ENCODE measurements around the gene SLC5A3.
A peak's percentile ranks its signal among the peaks of the same experiment; 100 is the strongest.

The SLC5A3 gene

GRCh38 chr21:34035619-34036354, 37.6 kb upstream of the SLC5A3 start:
- FAIRE-seq: no peak
- DNase-seq (ENCODE audit: insufficient read length, low spot score): no peak
- no peak for TF ChIP-seq TAF1 (IDR thresholded peaks at IDR 0.05; ENCODE audit: low read depth, low read length)
- TF ChIP-seq PAX5 (IDR thresholded peaks at IDR 0.05; ENCODE audit: insufficient read depth, low read length, severe bottlenecking): no peak
- no peak for TF ChIP-seq SPI1 (IDR thresholded peaks at IDR 0.05; ENCODE audit: low read depth, low read length)
- no peak for TF ChIP-seq POLR2A (IDR thresholded peaks at IDR 0.05; ENCODE audit: low read depth, low read length)
- no peak for TF ChIP-seq POLR2AphosphoS5 (IDR thresholded peaks at IDR 0.05; ENCODE audit: low read depth, low read length)
- TF ChIP-seq POU2F2 (IDR thresholded peaks at IDR 0.05; ENCODE audit: low read depth, low read length): no peak

- FAIRE-seq: no peak
- no peak for DNase-seq (ENCODE audit: insufficient read length, low spot score)
- TF ChIP-seq POLR2AphosphoS5 (IDR thresholded peaks at IDR 0.05; ENCODE audit: low read depth, low read length) (no peak), SPI1 (IDR thresholded peaks at IDR 0.05; ENCODE audit: low read depth, low read length) (no peak), POLR2A (IDR thresholded peaks at IDR 0.05; ENCODE audit: low read depth, low read length) (no peak), PAX5 (IDR thresholded peaks at IDR 0.05; ENCODE audit: insufficient read depth, low read length, severe bottlenecking) (no peak), POU2F2 (IDR thresholded peaks at IDR 0.05; ENCODE audit: low read depth, low read length) (no peak), TAF1 (IDR thresholded peaks at IDR 0.05; ENCODE audit: low read depth, low read length) (no peak)
These were observed 36.2 kb upstream of the SLC5A3 start for GRCh38 chr21:34037009-34037795.

- no peak for TF ChIP-seq SPI1 (IDR thresholded peaks at IDR 0.05; ENCODE audit: low read depth, low read length)
- no peak for TF ChIP-seq PAX5 (IDR thresholded peaks at IDR 0.05; ENCODE audit: insufficient read depth, low read length, severe bottlenecking)
- TF ChIP-seq POLR2AphosphoS5 (IDR thresholded peaks at IDR 0.05; ENCODE audit: low read depth, low read length): no peak
- FAIRE-seq (no peak), DNase-seq (ENCODE audit: insufficient read length, low spot score) (no peak)
These were observed 33.5 kb upstream of the SLC5A3 start for GRCh38 chr21:34039678-34040382.

- FAIRE-seq: no peak
- no peak for DNase-seq (ENCODE audit: insufficient read length, low spot score)
- no peak for TF ChIP-seq POLR2AphosphoS5 (IDR thresholded peaks at IDR 0.05; ENCODE audit: low read depth, low read length)
These were observed 30.6 kb upstream of the SLC5A3 start for GRCh38 chr21:34042735-34043134.

- TF ChIP-seq PAX5 (IDR thresholded peaks at IDR 0.05; ENCODE audit: insufficient read depth, low read length, severe bottlenecking) (no peak), POU2F2 (IDR thresholded peaks at IDR 0.05; ENCODE audit: low read depth, low read length) (no peak), POLR2A (IDR thresholded peaks at IDR 0.05; ENCODE audit: low read depth, low read length) (no peak), TAF1 (IDR thresholded peaks at IDR 0.05; ENCODE audit: low read depth, low read length) (no peak), POLR2AphosphoS5 (IDR thresholded peaks at IDR 0.05; ENCODE audit: low read depth, low read length) (no peak), SPI1 (IDR thresholded peaks at IDR 0.05; ENCODE audit: low read depth, low read length) (no peak)
- DNase-seq (ENCODE audit: insufficient read length, low spot score) (no peak), FAIRE-seq (peak; percentile 62)
These were observed 30.0 kb upstream of the SLC5A3 start for GRCh38 chr21:34043333-34043732.

GRCh38 chr21:34046917-34047316, 26.5 kb upstream of the SLC5A3 start:
- no peak for DNase-seq (ENCODE audit: insufficient read length, low spot score)
- FAIRE-seq: no peak
- TF ChIP-seq POLR2A (IDR thresholded peaks at IDR 0.05; ENCODE audit: low read depth, low read length) (no peak), POLR2AphosphoS5 (IDR thresholded peaks at IDR 0.05; ENCODE audit: low read depth, low read length) (no peak), POU2F2 (IDR thresholded peaks at IDR 0.05; ENCODE audit: low read depth, low read length) (no peak), SPI1 (IDR thresholded peaks at IDR 0.05; ENCODE audit: low read depth, low read length) (no peak), TAF1 (IDR thresholded peaks at IDR 0.05; ENCODE audit: low read depth, low read length) (no peak), PAX5 (IDR thresholded peaks at IDR 0.05; ENCODE audit: insufficient read depth, low read length, severe bottlenecking) (no peak)

- no peak for TF ChIP-seq TAF1 (IDR thresholded peaks at IDR 0.05; ENCODE audit: low read depth, low read length)
- TF ChIP-seq PAX5 (IDR thresholded peaks at IDR 0.05; ENCODE audit: insufficient read depth, low read length, severe bottlenecking): no peak
- TF ChIP-seq SPI1 (IDR thresholded peaks at IDR 0.05; ENCODE audit: low read depth, low read length): no peak
- no peak for TF ChIP-seq POU2F2 (IDR thresholded peaks at IDR 0.05; ENCODE audit: low read depth, low read length)
- TF ChIP-seq POLR2A (IDR thresholded peaks at IDR 0.05; ENCODE audit: low read depth, low read length): no peak
- TF ChIP-seq POLR2AphosphoS5 (IDR thresholded peaks at IDR 0.05; ENCODE audit: low read depth, low read length): no peak
- no peak for FAIRE-seq
- no peak for DNase-seq (ENCODE audit: insufficient read length, low spot score)
These were observed 25.5 kb upstream of the SLC5A3 start for GRCh38 chr21:34047835-34048234.

GRCh38 chr21:34052171-34052570, 21.2 kb upstream of the SLC5A3 start:
- TF ChIP-seq POU2F2 (IDR thresholded peaks at IDR 0.05; ENCODE audit: low read depth, low read length) (no peak), POLR2A (IDR thresholded peaks at IDR 0.05; ENCODE audit: low read depth, low read length) (no peak), PAX5 (IDR thresholded peaks at IDR 0.05; ENCODE audit: insufficient read depth, low read length, severe bottlenecking) (no peak), POLR2AphosphoS5 (IDR thresholded peaks at IDR 0.05; ENCODE audit: low read depth, low read length) (no peak), SPI1 (IDR thresholded peaks at IDR 0.05; ENCODE audit: low read depth, low read length) (no peak), TAF1 (IDR thresholded peaks at IDR 0.05; ENCODE audit: low read depth, low read length) (no peak)
- DNase-seq (ENCODE audit: insufficient read length, low spot score) (no peak), FAIRE-seq (peak; percentile 13)

- no peak for TF ChIP-seq POU2F2 (IDR thresholded peaks at IDR 0.05; ENCODE audit: low read depth, low read length)
- TF ChIP-seq PAX5 (IDR thresholded peaks at IDR 0.05; ENCODE audit: insufficient read depth, low read length, severe bottlenecking): no peak
- no peak for TF ChIP-seq SPI1 (IDR thresholded peaks at IDR 0.05; ENCODE audit: low read depth, low read length)
- no peak for TF ChIP-seq TAF1 (IDR thresholded peaks at IDR 0.05; ENCODE audit: low read depth, low read length)
- TF ChIP-seq POLR2A (IDR thresholded peaks at IDR 0.05; ENCODE audit: low read depth, low read length): no peak
- TF ChIP-seq POLR2AphosphoS5 (IDR thresholded peaks at IDR 0.05; ENCODE audit: low read depth, low read length): no peak
- FAIRE-seq: no peak
- no peak for DNase-seq (ENCODE audit: insufficient read length, low spot score)
These were observed 19.1 kb upstream of the SLC5A3 start for GRCh38 chr21:34054259-34054658.

Data from GM12891 (cell line).